Heart left ventricle (tissue), 13 donors: ENCODE results near the gene LANCL1.

Experiments
- CTCF ChIP-seq, 12 donors: fragments of 200-600 bp; sonication (generic) in 4 of 12; IDR thresholded peaks; one replicate each; pipeline versions ENCODE4 v1.5.0 to v1.8.0; 2018 to 2022; ENCODE audit warnings: antibody characterized with exemption in 12 of 12, mild to moderate bottlenecking in 5 of 12
- POLR2A ChIP-seq, 2 donors: fragments of 450-650 bp; IDR thresholded peaks; one replicate each; pipeline ENCODE4 v1.6.1; 2017; ENCODE audit warnings: antibody characterized with exemption in 2 of 2, mild to moderate bottlenecking in 2 of 2, moderate library complexity in 2 of 2
- donor health status: ischemic (EF 13 %, LVEDD 7.1; RV severe dilation, severe dysfunction).
- donor health status: DM: no; HTN: yes; CAD: no.
- donor health status: DM: no; HTN: no; CAD: no.
- donor health status: ischemic (EF 25% LVEDD 6.9; RV normal size, moderate dysfunction).
- donor health status: ischemic (EF 25% LVEDD 5.7; RV mildly dilated, moderate dysfunction).
- donor health status: ischemic (EF 35%, LVEDD 5.7; RV mildly dilated, moderate dysfunction).
- donor health status: nonischemic (EF 11% LVEDD 7.7; RV severe dilation, severe dysfunction).
- donor health status: DM: yes; HTN: yes; CAD: no.
- donor health status: PGD.
- donor health status: ischemic (EF 29% LVEDD 5.4; RV normal size, mild dysfunction).
- donor health status: nonischemic (EF 23%, LVEDD 6.1; RV moderate dilation, normal function).

- TF ChIP-seq CTCF (IDR thresholded peaks at IDR 0.05) (no peak), POLR2A (IDR thresholded peaks at IDR 0.05) (no peak)
These were observed 16.0 kb downstream of the LANCL1 start for GRCh38 chr2:210460322-210461227.
